Liver (tissue), 9 donors: Measurements from ENCODE around the gene ARL13B. TPM values are rescaled to one million over a fixed set of nuclear protein-coding genes. Genes with fewer than 3 reads are reported as not detected.
"Not testable (repeated sequence)": the region's sequence is repeated elsewhere in the genome, so short reads cannot be mapped to it uniquely, and the experiment has no call there.

ENCODE experiments used
- DNase-seq: peaks from one replicate; pipeline ENCODE4 v3.0.0-alpha.2; 2017; ENCODE audit warnings: low spot score
- H3K27ac ChIP-seq, 2 donors: one replicate each; pipeline ENCODE4 v1.7.0; 2013; ENCODE audit warnings: inconsistent platforms in 2 of 2, low read length in 2 of 2, control low read depth in 1 of 2, low read depth in 1 of 2, mild to moderate bottlenecking in 1 of 2
- H3K27me3 ChIP-seq, 4 donors: one replicate each; pipeline versions ENCODE4 v1.6.1 to v1.7.0; 2013; ENCODE audit warnings: low read length in 3 of 4, inconsistent platforms in 1 of 4, mild to moderate bottlenecking in 1 of 4, moderate library complexity in 1 of 4; ENCODE audit not compliant: control insufficient read depth in 4 of 4, insufficient read depth in 4 of 4
- H3K36me3 ChIP-seq, 4 donors: one replicate each; pipeline versions ENCODE4 v1.6.1 to v1.7.0; 2013; ENCODE audit warnings: low read length in 3 of 4, mild to moderate bottlenecking in 3 of 4, low read depth in 1 of 4, moderate library complexity in 1 of 4; ENCODE audit not compliant: control insufficient read depth in 4 of 4, insufficient read depth in 3 of 4
- H3K4me1 ChIP-seq, 4 donors: one replicate each; pipeline versions ENCODE4 v1.6.1 to v1.7.0; 2013; ENCODE audit warnings: low read length in 3 of 4, mild to moderate bottlenecking in 3 of 4, moderate library complexity in 1 of 4; ENCODE audit not compliant: control insufficient read depth in 4 of 4, insufficient read depth in 4 of 4
- H3K4me3 ChIP-seq, 3 donors: one replicate each; pipeline versions ENCODE4 v1.6.1 to v1.7.0; 2013; ENCODE audit warnings: low read length in 3 of 3, control low read depth in 1 of 3, low read depth in 1 of 3, mild to moderate bottlenecking in 1 of 3
- H3K9ac ChIP-seq, 2 donors: one replicate each; pipeline ENCODE4 v1.7.0; 2013; ENCODE audit warnings: low read length in 2 of 2, mild to moderate bottlenecking in 2 of 2, moderate library complexity in 2 of 2, control low read depth in 1 of 2, low read depth in 1 of 2
- H3K9me3 ChIP-seq, 4 donors: one replicate each; pipeline versions ENCODE4 v1.6.1 to v1.7.0; 2013; ENCODE audit warnings: low read length in 3 of 4; ENCODE audit not compliant: control insufficient read depth in 4 of 4
- ATF3 ChIP-seq: IDR thresholded peaks from 2 replicates; pipeline ENCODE4 v1.6.1; 2016; ENCODE audit warnings: antibody characterized with exemption
- CTCF ChIP-seq: fragments of 150-350 bp; IDR thresholded peaks from 2 replicates; pipeline ENCODE4 v1.5.1; 2017; ENCODE audit warnings: improper control_type of control experiment, low read depth, low read length; ENCODE audit not compliant: missing input control
- EGR1 ChIP-seq, 2 donors: IDR thresholded peaks; 2 replicates each; pipeline ENCODE4 v1.6.1; 2016 to 2018; ENCODE audit warnings: antibody characterized with exemption in 2 of 2, low read depth in 2 of 2
- FOXA1 ChIP-seq: IDR thresholded peaks from 2 replicates; pipeline ENCODE4 v1.6.1; 2016; ENCODE audit warnings: antibody characterized with exemption
- FOXA2 ChIP-seq: IDR thresholded peaks from 2 replicates; pipeline ENCODE4 v1.6.1; 2016; ENCODE audit warnings: antibody characterized with exemption
- HNF4A ChIP-seq, 2 donors: conservative IDR thresholded peaks; 2 replicates each; pipeline ENCODE4 v1.6.1; 2016; ENCODE audit warnings: antibody characterized with exemption in 2 of 2, mild to moderate bottlenecking in 2 of 2
- HNF4G ChIP-seq: IDR thresholded peaks from 2 replicates; pipeline ENCODE4 v1.6.1; 2016; ENCODE audit warnings: antibody characterized with exemption
- JUND ChIP-seq, 2 donors: IDR thresholded peaks; 2 replicates each; pipeline ENCODE4 v1.6.1; 2016; ENCODE audit warnings: antibody characterized with exemption in 2 of 2
- MAX ChIP-seq: IDR thresholded peaks from 2 replicates; pipeline ENCODE4 v1.6.1; 2016; ENCODE audit warnings: antibody characterized with exemption
- NR2F2 ChIP-seq: IDR thresholded peaks from 2 replicates; pipeline ENCODE4 v1.6.1; 2016; ENCODE audit warnings: antibody characterized with exemption
- REST ChIP-seq: IDR thresholded peaks from 2 replicates; pipeline ENCODE4 v1.6.1; 2016; ENCODE audit warnings: antibody characterized with exemption, mild to moderate bottlenecking
- RXRA ChIP-seq, 2 donors: IDR thresholded peaks; 2 replicates each; pipeline ENCODE4 v1.6.1; 2017 to 2018; ENCODE audit warnings: antibody characterized with exemption in 2 of 2, mild to moderate bottlenecking in 1 of 2
- SP1 ChIP-seq: IDR thresholded peaks from 2 replicates; pipeline ENCODE4 v1.6.1; 2018; ENCODE audit warnings: antibody characterized with exemption, mild to moderate bottlenecking
- TAF1 ChIP-seq: conservative IDR thresholded peaks from 2 replicates; pipeline ENCODE4 v1.6.1; 2016; ENCODE audit warnings: antibody characterized with exemption, mild to moderate bottlenecking
- YY1 ChIP-seq: IDR thresholded peaks from 2 replicates; pipeline ENCODE4 v1.6.1; 2016; ENCODE audit warnings: antibody characterized with exemption, mild to moderate bottlenecking
- ZBTB33 ChIP-seq: IDR thresholded peaks from 2 replicates; pipeline ENCODE4 v1.6.1; 2016; ENCODE audit warnings: antibody characterized with exemption
- WGBS: extraction: QIAGEN DNeasy Blood & Tissue Kit; methylation state at CpG from one replicate; pipeline ENCODE4 v1.1.7; 2013; 5-methylcytosine and 5-hydroxymethylcytosine counted together
- polyA plus RNA-seq, 2 donors: library from polyadenylated mRNA; stranded (reverse) in 1 of 2; unstranded in 1 of 2; fragments of 200-250 nt in 1 of 2; fragments of >200 nt in 1 of 2; fragmentation: Nextera tagmentation in 1 of 2; extraction: Ambion mirVana in 1 of 2; gene quantifications; one replicate each; pipeline versions ENCODE4 v1.2.1 to v1.2.3, GENCODE V29; 2013 to 2015
- total RNA-seq, 2 donors: library from RNA; depleted of rRNA; stranded (reverse); fragments of >200 nt; gene quantifications; one replicate each; pipeline ENCODE4 v1.2.3, GENCODE V29; 2014
- donor health status: healthy.
- donor health status: healthy.
- donor health status: healthy.
- donor health status: healthy.
- donor health status: healthy.

ARL13B gene
- total and polyA plus RNA-seq, 4 donors, result 3.0 to 5.8 (median 3.5) TPM

- Histone ChIP-seq H3K4me1 (peaks cover 0 to 25% (median 8%) of the 10 kb centered on the region in 4 donors), H3K9ac (peak overlapping the region in 1 of 2 donors; percentile 52), H3K4me3 (peak overlapping the region in 2 of 3 donors; percentile 23 to 38), H3K9me3 (no peaks in the 10 kb centered on the region), H3K27me3 (no peaks in the 10 kb centered on the region), H3K27ac (peak overlapping the region; percentile 41 to 58), H3K36me3 (peaks cover 0 to 2% (median 0%) of the 10 kb centered on the region in 4 donors)
- TF ChIP-seq HNF4A (conservative IDR thresholded peaks at IDR 0.05) (peak; percentile 47 to 59), HNF4G (peak; percentile 8), NR2F2 (peak; percentile 11), FOXA1 (no peak), EGR1 (IDR thresholded peaks at IDR 0.05; ENCODE audit: low read depth in 2 of 2) (no peak), RXRA (IDR thresholded peaks at IDR 0.05) (peak; percentile 23 to 47), TAF1 (no peak), SP1 (peak; percentile 55), MAX (no peak), ATF3 (peak; percentile 77), JUND (IDR thresholded peaks at IDR 0.05) (no peak), REST (no peak), ZBTB33 (no peak), YY1 (peak; percentile 68)
- DNase-seq, result no peak
- 28% methylated on average over 5 of the region's 5 CpGs for WGBS
These were observed 45.4 kb upstream of the ARL13B start for GRCh38 chr3:93934366-93935046.

- Histone ChIP-seq H3K4me1 (peaks cover 0 to 20% (median 7%) of the 10 kb centered on the region in 4 donors), H3K27me3 (no peaks in the 10 kb centered on the region), H3K36me3 (peaks cover 0 to 2% (median 0%) of the 10 kb centered on the region in 4 donors), H3K27ac (no peak overlapping the region), H3K9me3 (no peaks in the 10 kb centered on the region), H3K9ac (no peak overlapping the region), H3K4me3 (no peak overlapping the region)
- TF ChIP-seq FOXA2, result no peak
- TF ChIP-seq NR2F2, result no peak
- no peak for TF ChIP-seq RXRA (IDR thresholded peaks at IDR 0.05)
- TF ChIP-seq CTCF, result no peak
- DNase-seq, result no peak
- 97% methylated on average over 1 of the region's 1 CpG for WGBS
These were observed 43.4 kb upstream of the ARL13B start for GRCh38 chr3:93936549-93936948.

- DNase-seq, H3K9me3 ChIP-seq, H3K27ac ChIP-seq, H3K4me3 ChIP-seq, H3K27me3 ChIP-seq, H3K36me3 ChIP-seq, H3K9ac ChIP-seq: not testable (repeated sequence)
- WGBS, result 93% methylated on average over 6 of the region's 6 CpGs
- peaks cover 0 to 14% (median 5%) of the 10 kb centered on the region in 4 donors for H3K4me1 ChIP-seq
These were observed 42.5 kb upstream of the ARL13B start for GRCh38 chr3:93937485-93937884.

GRCh38 chr3:93949958-93950357 is 30.0 kb upstream of the ARL13B start:
- H3K4me3 ChIP-seq, H3K4me1 ChIP-seq, H3K27me3 ChIP-seq, H3K27ac ChIP-seq, H3K9me3 ChIP-seq, H3K9ac ChIP-seq, DNase-seq, H3K36me3 ChIP-seq: not testable (repeated sequence)
- WGBS, result 93% methylated on average over 8 of the region's 8 CpGs
